ENCODE data around the gene TTLL9.
A peak's percentile ranks its signal among the peaks of the same experiment; 100 is the strongest.

Gene TTLL9

DNA sequence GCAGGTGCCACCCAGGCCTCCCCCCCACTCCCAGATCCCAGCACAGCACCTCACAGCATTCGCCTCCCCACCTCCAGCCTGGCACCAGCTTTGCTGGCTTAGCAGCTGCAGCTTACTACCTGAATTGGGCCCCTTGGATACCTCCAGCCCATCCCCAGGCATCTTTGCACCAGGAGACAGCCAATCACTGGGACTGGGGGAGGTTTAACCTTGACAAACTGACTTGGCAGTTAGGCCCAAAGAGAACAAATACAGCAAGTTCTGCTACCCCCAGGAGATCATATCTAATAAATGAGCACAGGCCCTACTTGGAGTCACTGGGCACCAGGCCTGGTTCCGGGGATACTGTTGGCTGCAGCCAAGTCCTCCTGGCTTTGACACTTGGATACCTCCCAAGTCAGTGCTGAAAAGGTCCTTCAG, 72.6 kb downstream of the TTLL9 start:
- no peaks in the 10 kb centered on the region for H3K27me3 ChIP-seq (ENCODE audit: control insufficient read depth, insufficient read depth, low read length)
- peak overlapping the region; percentile 61 for H3K4me2 ChIP-seq (ENCODE audit: low read length)
- peaks cover 87% of the 10 kb centered on the region for H3K4me1 ChIP-seq
- no peak for TF ChIP-seq CTCF (IDR thresholded peaks at IDR 0.05)
- H2AFZ ChIP-seq, result no peak overlapping the region
- no peaks in the 10 kb centered on the region for H3K36me3 ChIP-seq (ENCODE audit: control insufficient read depth, insufficient read depth, low read length)
- H3K4me3 ChIP-seq (ENCODE audit: low read depth, low read length), result peak overlapping the region; percentile 11
- H3K27ac ChIP-seq, result peak overlapping the region; percentile 100
- H3K9me3 ChIP-seq (ENCODE audit: control insufficient read depth, low read length), result no peaks in the 10 kb centered on the region
- H3K9ac ChIP-seq, result peak overlapping the region; percentile 32
- peaks cover 1% of the 10 kb centered on the region for H3K79me2 ChIP-seq

GRCh38 chr20:31945319-31945718, 74.9 kb downstream of the TTLL9 start:
- Histone ChIP-seq H3K27ac (peak overlapping the region; percentile 100), H3K36me3 (ENCODE audit: control insufficient read depth, insufficient read depth, low read length) (no peaks in the 10 kb centered on the region), H3K4me1 (peaks cover 88% of the 10 kb centered on the region), H3K9ac (no peak overlapping the region), H3K27me3 (ENCODE audit: control insufficient read depth, insufficient read depth, low read length) (no peaks in the 10 kb centered on the region), H3K4me3 (ENCODE audit: low read depth, low read length) (no peak overlapping the region), H3K4me2 (ENCODE audit: low read length) (peak overlapping the region; percentile 48), H3K79me2 (peaks cover 7% of the 10 kb centered on the region), H2AFZ (no peak overlapping the region), H3K9me3 (ENCODE audit: control insufficient read depth, low read length) (no peaks in the 10 kb centered on the region)
- no peak for TF ChIP-seq CTCF (IDR thresholded peaks at IDR 0.05)

DNA sequence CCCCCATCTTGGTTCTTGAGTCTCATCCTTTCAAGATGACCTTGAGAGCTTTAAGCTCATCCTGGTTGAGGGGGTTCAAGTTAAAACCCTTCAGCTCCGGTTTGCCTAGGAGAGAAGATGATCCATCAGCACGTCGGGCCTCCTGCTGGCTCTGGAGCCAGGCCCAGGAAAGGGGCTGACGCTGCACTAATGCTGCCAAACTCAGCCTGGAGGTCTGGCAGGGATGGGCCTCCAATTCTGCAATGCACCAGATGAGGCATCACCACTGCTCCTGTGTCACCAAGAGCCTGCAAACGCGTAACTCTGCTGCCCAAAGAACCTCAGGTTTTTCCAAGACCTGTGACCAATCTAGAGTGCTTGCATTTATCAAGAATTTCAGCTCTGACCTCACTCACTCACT, 75.4 kb downstream of the TTLL9 start:
- Histone ChIP-seq H3K27ac (peak overlapping the region; percentile 100), H3K79me2 (peaks cover 12% of the 10 kb centered on the region), H3K9me3 (ENCODE audit: control insufficient read depth, low read length) (no peaks in the 10 kb centered on the region), H3K4me2 (ENCODE audit: low read length) (peak overlapping the region; percentile 48), H3K4me3 (ENCODE audit: low read depth, low read length) (no peak overlapping the region), H3K9ac (peak overlapping the region; percentile 33), H3K4me1 (peaks cover 84% of the 10 kb centered on the region), H2AFZ (no peak overlapping the region), H3K36me3 (ENCODE audit: control insufficient read depth, insufficient read depth, low read length) (no peaks in the 10 kb centered on the region), H3K27me3 (ENCODE audit: control insufficient read depth, insufficient read depth, low read length) (no peaks in the 10 kb centered on the region)
- no peak for TF ChIP-seq CTCF (IDR thresholded peaks at IDR 0.05)

DNA sequence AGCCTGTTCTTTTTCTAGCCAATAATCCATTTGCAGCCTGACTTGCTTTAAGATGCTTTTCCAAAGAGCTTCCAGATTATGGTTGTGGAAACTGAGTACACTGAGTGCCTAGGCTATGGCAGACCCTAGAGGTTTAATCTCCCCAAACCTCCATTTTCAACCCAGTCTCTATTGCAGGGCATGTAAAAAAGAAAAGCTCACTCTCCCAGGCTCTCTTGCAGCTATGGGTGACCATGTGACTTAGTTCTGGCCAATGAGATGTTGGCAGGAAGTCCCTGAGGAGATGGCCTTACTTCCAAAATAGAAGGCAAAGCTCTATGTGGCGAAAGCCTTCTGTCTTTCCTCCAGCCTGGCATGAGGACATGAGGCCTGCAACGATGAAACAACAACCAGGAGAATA, 77.6 kb downstream of the TTLL9 start:
- no peak overlapping the region for H3K4me2 ChIP-seq (ENCODE audit: low read length)
- no peak overlapping the region for H3K9ac ChIP-seq
- H3K9me3 ChIP-seq (ENCODE audit: control insufficient read depth, low read length), result no peaks in the 10 kb centered on the region
- no peaks in the 10 kb centered on the region for H3K36me3 ChIP-seq (ENCODE audit: control insufficient read depth, insufficient read depth, low read length)
- H3K79me2 ChIP-seq, result peaks cover 22% of the 10 kb centered on the region
- TF ChIP-seq CTCF (IDR thresholded peaks at IDR 0.05), result no peak
- no peak overlapping the region for H3K4me3 ChIP-seq (ENCODE audit: low read depth, low read length)
- peaks cover 69% of the 10 kb centered on the region for H3K4me1 ChIP-seq
- no peak overlapping the region for H2AFZ ChIP-seq
- H3K27ac ChIP-seq, result peak overlapping the region; percentile 100
- H3K27me3 ChIP-seq (ENCODE audit: control insufficient read depth, insufficient read depth, low read length), result no peaks in the 10 kb centered on the region

DNA sequence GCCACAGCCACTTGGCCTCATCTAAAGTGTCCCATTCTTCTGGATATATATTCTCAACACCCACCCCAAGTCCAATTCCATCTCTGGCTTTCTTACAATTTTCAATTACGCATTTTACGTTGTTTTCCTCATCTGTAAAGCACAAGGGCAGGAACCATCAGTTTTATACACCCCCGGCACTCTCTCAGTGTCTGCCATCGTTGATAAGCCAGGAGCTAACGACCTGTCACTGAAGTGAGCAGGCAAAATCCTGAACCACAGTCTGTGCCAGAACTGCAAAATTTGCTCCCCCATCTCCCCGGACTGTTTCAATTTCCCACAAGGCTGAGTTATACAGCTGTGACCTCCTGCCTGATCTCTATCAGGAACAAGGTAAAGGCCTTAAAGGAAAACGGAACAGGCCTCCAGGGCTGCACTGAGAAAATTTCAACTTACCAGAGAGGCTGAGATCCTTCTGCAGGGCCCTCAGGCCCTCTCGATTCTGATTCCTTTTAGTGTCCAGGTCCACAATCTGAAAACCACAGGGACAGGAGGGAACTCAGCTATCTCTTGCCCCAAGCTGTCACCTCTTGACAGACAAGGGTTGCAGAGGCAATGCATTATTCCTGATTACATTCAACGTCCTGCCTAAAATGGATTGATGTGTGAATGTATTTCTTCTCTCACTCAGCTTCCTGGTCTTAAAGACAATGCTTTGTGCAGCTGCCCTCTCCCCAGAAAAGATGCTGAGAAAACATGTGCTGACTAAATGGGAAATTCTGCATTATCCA, 79.6 kb downstream of the TTLL9 start:
- Histone ChIP-seq H3K27me3 (ENCODE audit: control insufficient read depth, insufficient read depth, low read length) (no peaks in the 10 kb centered on the region), H3K4me2 (ENCODE audit: low read length) (peak overlapping the region; percentile 96), H3K9me3 (ENCODE audit: control insufficient read depth, low read length) (no peaks in the 10 kb centered on the region), H2AFZ (no peak overlapping the region), H3K4me3 (ENCODE audit: low read depth, low read length) (peak overlapping the region; percentile 90), H3K27ac (peak overlapping the region; percentile 100), H3K36me3 (ENCODE audit: control insufficient read depth, insufficient read depth, low read length) (no peaks in the 10 kb centered on the region), H3K79me2 (peaks cover 22% of the 10 kb centered on the region), H3K9ac (peak overlapping the region; percentile 100), H3K4me1 (peaks cover 50% of the 10 kb centered on the region)
- no peak for TF ChIP-seq CTCF (IDR thresholded peaks at IDR 0.05)
